ENCODE data around the gene SRGN.

DNA sequence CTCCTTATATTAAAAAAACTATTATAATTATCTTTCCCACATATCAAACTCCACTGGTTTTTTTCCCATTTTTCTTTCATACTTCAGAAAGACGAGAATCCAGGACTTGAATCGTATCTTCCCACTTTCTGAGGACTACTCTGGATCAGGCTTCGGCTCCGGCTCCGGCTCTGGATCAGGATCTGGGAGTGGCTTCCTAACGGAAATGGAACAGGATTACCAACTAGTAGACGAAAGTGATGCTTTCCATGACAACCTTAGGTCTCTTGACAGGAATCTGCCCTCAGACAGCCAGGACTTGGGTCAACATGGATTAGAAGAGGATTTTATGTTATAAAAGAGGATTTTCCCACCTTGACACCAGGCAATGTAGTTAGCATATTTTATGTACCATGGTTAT is 15.9 kb downstream of the SRGN start:
- no peak for TF ChIP-seq GATA3 (IDR thresholded peaks at IDR 0.05; ENCODE audit: low read depth, low read length)
- no peak for TF ChIP-seq GATA2 (IDR thresholded peaks at IDR 0.05; ENCODE audit: low read depth, low read length)
